Measurements from ENCODE around the gene PLPP3. TPM values are rescaled to one million over a fixed set of nuclear protein-coding genes. Genes with fewer than 3 reads are reported as not detected.

Gene PLPP3
- total RNA-seq, 2 experiments from 2014 or later: not detected

- no peaks in the 10 kb centered on the region for H3K4me1 Mint-ChIP-seq
Observed at GRCh38 chr1:56545711-56546110, 33.7 kb downstream of the PLPP3 start.

GRCh38 chr1:56543783-56544612 is 35.4 kb downstream of the PLPP3 start:
- no peaks in the 10 kb centered on the region for H3K4me1 Mint-ChIP-seq
- no peaks in the 10 kb centered on the region for H3K36me3 Mint-ChIP-seq
- H3K27me3 Mint-ChIP-seq: no peaks in the 10 kb centered on the region
- no peak for DNase-seq
- H3K4me3 Mint-ChIP-seq: no peak overlapping the region
- no peak overlapping the region for H3K27ac Mint-ChIP-seq
- no peaks in the 10 kb centered on the region for H3K9me3 Mint-ChIP-seq

More at GRCh38 chr1:56545711-56546110, 33.7 kb downstream of the PLPP3 start:
- Mint-ChIP-seq H3K27ac (no peak overlapping the region), H3K36me3 (no peaks in the 10 kb centered on the region), H3K9me3 (no peaks in the 10 kb centered on the region), H3K27me3 (no peaks in the 10 kb centered on the region), H3K4me3 (no peak overlapping the region)
- DNase-seq: no peak

GRCh38 chr1:56542651-56543050 is 36.7 kb downstream of the PLPP3 start:
- no peak overlapping the region for H3K4me3 Mint-ChIP-seq
- no peaks in the 10 kb centered on the region for H3K4me1 Mint-ChIP-seq
- H3K36me3 Mint-ChIP-seq: no peaks in the 10 kb centered on the region
- no peak for DNase-seq
- no peaks in the 10 kb centered on the region for H3K9me3 Mint-ChIP-seq
- no peaks in the 10 kb centered on the region for H3K27me3 Mint-ChIP-seq
- no peak overlapping the region for H3K27ac Mint-ChIP-seq

GRCh38 chr1:56541408-56541807 is 38.0 kb downstream of the PLPP3 start:
- no peak overlapping the region for H3K4me3 Mint-ChIP-seq
- H3K27ac Mint-ChIP-seq: no peak overlapping the region
- DNase-seq: no peak
- no peaks in the 10 kb centered on the region for H3K36me3 Mint-ChIP-seq
- H3K4me1 Mint-ChIP-seq: no peaks in the 10 kb centered on the region
- no peaks in the 10 kb centered on the region for H3K27me3 Mint-ChIP-seq
- no peaks in the 10 kb centered on the region for H3K9me3 Mint-ChIP-seq

GRCh38 chr1:56540467-56540866 is 38.9 kb downstream of the PLPP3 start:
- Mint-ChIP-seq H3K4me1 (no peaks in the 10 kb centered on the region), H3K36me3 (no peaks in the 10 kb centered on the region), H3K4me3 (no peak overlapping the region), H3K9me3 (no peaks in the 10 kb centered on the region), H3K27ac (no peak overlapping the region), H3K27me3 (no peaks in the 10 kb centered on the region)
- DNase-seq: no peak

- H3K36me3 Mint-ChIP-seq: no peaks in the 10 kb centered on the region
- H3K27ac Mint-ChIP-seq: no peak overlapping the region
- no peaks in the 10 kb centered on the region for H3K9me3 Mint-ChIP-seq
- no peaks in the 10 kb centered on the region for H3K4me1 Mint-ChIP-seq
- peaks cover 2% of the 10 kb centered on the region for H3K27me3 Mint-ChIP-seq
- H3K4me3 Mint-ChIP-seq: no peak overlapping the region
- DNase-seq: no peak
Observed at GRCh38 chr1:56539520-56539931, 39.8 kb downstream of the PLPP3 start.

GRCh38 chr1:56538532-56538931 is 40.8 kb downstream of the PLPP3 start:
- DNase-seq: no peak
- Mint-ChIP-seq H3K36me3 (no peaks in the 10 kb centered on the region), H3K4me1 (no peaks in the 10 kb centered on the region), H3K27ac (no peak overlapping the region), H3K4me3 (no peak overlapping the region), H3K27me3 (peaks cover 5% of the 10 kb centered on the region), H3K9me3 (no peaks in the 10 kb centered on the region)

GRCh38 chr1:56537660-56538059 is 41.7 kb downstream of the PLPP3 start:
- Mint-ChIP-seq H3K36me3 (no peaks in the 10 kb centered on the region), H3K27ac (no peak overlapping the region), H3K4me3 (no peak overlapping the region), H3K4me1 (no peaks in the 10 kb centered on the region), H3K27me3 (peaks cover 5% of the 10 kb centered on the region), H3K9me3 (no peaks in the 10 kb centered on the region)
- no peak for DNase-seq

GRCh38 chr1:56535939-56536338 is 43.4 kb downstream of the PLPP3 start:
- Mint-ChIP-seq H3K4me3 (no peak overlapping the region), H3K9me3 (no peaks in the 10 kb centered on the region), H3K27ac (no peak overlapping the region), H3K4me1 (no peaks in the 10 kb centered on the region), H3K27me3 (peaks cover 5% of the 10 kb centered on the region), H3K36me3 (no peaks in the 10 kb centered on the region)
- no peak for DNase-seq

- Mint-ChIP-seq H3K4me1 (no peaks in the 10 kb centered on the region), H3K4me3 (no peak overlapping the region), H3K9me3 (no peaks in the 10 kb centered on the region), H3K27ac (no peak overlapping the region), H3K27me3 (peaks cover 5% of the 10 kb centered on the region), H3K36me3 (no peaks in the 10 kb centered on the region)
- no peak for DNase-seq
Observed at GRCh38 chr1:56535362-56535761, 44.0 kb downstream of the PLPP3 start.

- no peaks in the 10 kb centered on the region for H3K4me1 Mint-ChIP-seq
- H3K9me3 Mint-ChIP-seq: no peaks in the 10 kb centered on the region
- no peaks in the 10 kb centered on the region for H3K36me3 Mint-ChIP-seq
- DNase-seq: no peak
- H3K27ac Mint-ChIP-seq: no peak overlapping the region
- H3K4me3 Mint-ChIP-seq: no peak overlapping the region
- peaks cover 5% of the 10 kb centered on the region for H3K27me3 Mint-ChIP-seq
Observed at GRCh38 chr1:56534130-56534651, 45.2 kb downstream of the PLPP3 start.

- Mint-ChIP-seq H3K36me3 (no peaks in the 10 kb centered on the region), H3K27me3 (peaks cover 5% of the 10 kb centered on the region), H3K4me3 (no peak overlapping the region), H3K9me3 (no peaks in the 10 kb centered on the region), H3K27ac (no peak overlapping the region), H3K4me1 (no peaks in the 10 kb centered on the region)
- no peak for DNase-seq
Observed at GRCh38 chr1:56533621-56534020, 45.7 kb downstream of the PLPP3 start.

GRCh38 chr1:56533197-56533596 is 46.2 kb downstream of the PLPP3 start:
- Mint-ChIP-seq H3K27ac (no peak overlapping the region), H3K27me3 (peaks cover 5% of the 10 kb centered on the region), H3K4me1 (no peaks in the 10 kb centered on the region), H3K9me3 (no peaks in the 10 kb centered on the region), H3K36me3 (no peaks in the 10 kb centered on the region), H3K4me3 (no peak overlapping the region)
- no peak for DNase-seq

- peaks cover 5% of the 10 kb centered on the region for H3K27me3 Mint-ChIP-seq
- no peak for DNase-seq
Observed at GRCh38 chr1:56532350-56532683, 47.0 kb downstream of the PLPP3 start.

GRCh38 chr1:56531624-56532349 is 47.6 kb downstream of the PLPP3 start:
- no peak for DNase-seq
- peaks cover 2% of the 10 kb centered on the region for H3K4me1 Mint-ChIP-seq
- H3K4me3 Mint-ChIP-seq: no peak overlapping the region
- H3K27me3 Mint-ChIP-seq: peaks cover 5% of the 10 kb centered on the region
- no peak overlapping the region for H3K27ac Mint-ChIP-seq
- H3K36me3 Mint-ChIP-seq: no peaks in the 10 kb centered on the region
- H3K9me3 Mint-ChIP-seq: no peaks in the 10 kb centered on the region

More at GRCh38 chr1:56532350-56532683, 47.0 kb downstream of the PLPP3 start:
- Mint-ChIP-seq H3K4me1 (no peaks in the 10 kb centered on the region), H3K4me3 (no peak overlapping the region), H3K36me3 (no peaks in the 10 kb centered on the region), H3K27ac (no peak overlapping the region), H3K9me3 (no peaks in the 10 kb centered on the region)
